Esophagus muscularis mucosa (tissue), 4 donors: Measurements from ENCODE around the gene NAA40. TPM values are rescaled to one million over a fixed set of nuclear protein-coding genes. Genes with fewer than 3 reads are reported as not detected.

Source experiments
- DNase-seq: peaks from one replicate; pipeline ENCODE4 v3.0.0-alpha.2; 2017; ENCODE audit errors: extremely low spot score
- H3K27ac ChIP-seq, 4 donors: fragments of 200-600 bp; sonication (generic); replicated peaks in 1 of 4; 1 replicate in 3 of 4; 2 replicates in 1 of 4; pipeline ENCODE4 v1.5.1; 2016 to 2019; ENCODE audit warnings: mild to moderate bottlenecking in 1 of 4
- H3K27me3 ChIP-seq, 4 donors: fragments of 200-600 bp; sonication (generic); one replicate each; pipeline versions ENCODE4 v1.5.1 to v1.6.0; 2016 to 2019
- H3K36me3 ChIP-seq, 4 donors: fragments of 200-600 bp; sonication (generic); one replicate each; pipeline ENCODE4 v1.5.1; 2016 to 2019
- H3K4me1 ChIP-seq, 4 donors: fragments of 200-600 bp; sonication (generic); one replicate each; pipeline ENCODE4 v1.5.1; 2016 to 2019
- H3K4me3 ChIP-seq, 4 donors: fragments of 200-600 bp; sonication (generic); 1 replicate in 2 of 4; 2 replicates in 2 of 4; pipeline ENCODE4 v1.5.1; 2016 to 2019; ENCODE audit warnings: mild to moderate bottlenecking in 4 of 4, moderate library complexity in 1 of 4
- H3K9me3 ChIP-seq, 4 donors: fragments of 200-600 bp; sonication (generic); 1 replicate in 3 of 4; 2 replicates in 1 of 4; pipeline ENCODE4 v1.5.1; 2016 to 2019
- EP300 ChIP-seq: sonication (generic); formaldehyde crosslinking; IDR thresholded peaks from one replicate; pipeline ENCODE4 v1.6.1; 2017; ENCODE audit warnings: antibody characterized with exemption
- POLR2A ChIP-seq: fragments of 450-650 bp; IDR thresholded peaks from one replicate; pipeline ENCODE4 v1.6.1; 2017; ENCODE audit warnings: antibody characterized with exemption, moderate library complexity, mild to moderate bottlenecking, low read depth
- POLR2AphosphoS5 ChIP-seq, 2 donors: sonication (generic); formaldehyde crosslinking; IDR thresholded peaks; one replicate each; pipeline ENCODE4 v1.6.1; 2017; ENCODE audit warnings: antibody characterized with exemption in 2 of 2
- WGBS: methylation state at CpG from one replicate; pipeline ENCODE4 v1.1.5; 2018; 5-methylcytosine and 5-hydroxymethylcytosine counted together
- intact Hi-C: fragments of 100-400 bp; cut with DNase I; formaldehyde crosslinking; loops from one replicate; pipeline ENCODE4 v1.15.1; 2023
- total RNA-seq, 4 donors: library from RNA; depleted of rRNA; stranded (reverse); fragments of >200 nt; gene quantifications; one replicate each; pipeline versions ENCODE4 v1.1.0 to v1.2.1, GENCODE V29; 2016
- TF ChIP-seq, protein P1 (sequence below), 3 experiments: fragments of 200-600 bp in 2 of 3; fragments of 450-650 bp in 1 of 3; sonication (generic) in 2 of 3; IDR thresholded peaks; one replicate each; pipeline ENCODE4 v1.5.1; 2017 to 2019; ENCODE audit warnings: antibody characterized with exemption in 3 of 3, mild to moderate bottlenecking in 2 of 3, moderate library complexity in 1 of 3

NAA40 gene
- total RNA-seq, 4 donors from 2014 or later: 3.8 to 8.8 (median 8.0) TPM

DNA sequence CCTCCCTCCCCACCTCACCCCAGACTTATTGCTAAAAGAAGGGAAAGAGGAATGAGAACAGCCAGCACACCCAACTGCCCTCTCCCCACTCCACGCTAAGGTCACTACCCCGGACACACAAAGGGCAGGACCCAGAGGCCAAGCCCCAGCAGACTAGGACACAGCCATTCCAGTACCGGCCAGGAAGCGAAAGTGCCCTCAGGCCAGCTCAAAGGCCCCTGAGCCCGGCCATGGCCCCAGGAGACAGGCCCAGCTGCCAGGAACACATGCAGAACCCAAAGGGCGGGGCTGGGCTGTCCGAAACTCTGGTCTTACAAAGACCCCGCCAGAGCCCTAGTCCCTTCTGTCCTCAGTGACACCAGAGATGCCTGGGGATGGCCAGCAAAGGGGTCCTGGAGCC, 27.4 kb upstream of the NAA40 start:
- Histone ChIP-seq H3K9me3 (no peaks in the 10 kb centered on the region), H3K4me3 (no peak overlapping the region), H3K4me1 (peaks cover 24 to 56% (median 41%) of the 10 kb centered on the region in 4 donors), H3K27me3 (no peaks in the 10 kb centered on the region), H3K36me3 (peaks cover 5 to 39% (median 38%) of the 10 kb centered on the region in 4 donors), H3K27ac (no peak overlapping the region)
- TF ChIP-seq, protein P1, sequence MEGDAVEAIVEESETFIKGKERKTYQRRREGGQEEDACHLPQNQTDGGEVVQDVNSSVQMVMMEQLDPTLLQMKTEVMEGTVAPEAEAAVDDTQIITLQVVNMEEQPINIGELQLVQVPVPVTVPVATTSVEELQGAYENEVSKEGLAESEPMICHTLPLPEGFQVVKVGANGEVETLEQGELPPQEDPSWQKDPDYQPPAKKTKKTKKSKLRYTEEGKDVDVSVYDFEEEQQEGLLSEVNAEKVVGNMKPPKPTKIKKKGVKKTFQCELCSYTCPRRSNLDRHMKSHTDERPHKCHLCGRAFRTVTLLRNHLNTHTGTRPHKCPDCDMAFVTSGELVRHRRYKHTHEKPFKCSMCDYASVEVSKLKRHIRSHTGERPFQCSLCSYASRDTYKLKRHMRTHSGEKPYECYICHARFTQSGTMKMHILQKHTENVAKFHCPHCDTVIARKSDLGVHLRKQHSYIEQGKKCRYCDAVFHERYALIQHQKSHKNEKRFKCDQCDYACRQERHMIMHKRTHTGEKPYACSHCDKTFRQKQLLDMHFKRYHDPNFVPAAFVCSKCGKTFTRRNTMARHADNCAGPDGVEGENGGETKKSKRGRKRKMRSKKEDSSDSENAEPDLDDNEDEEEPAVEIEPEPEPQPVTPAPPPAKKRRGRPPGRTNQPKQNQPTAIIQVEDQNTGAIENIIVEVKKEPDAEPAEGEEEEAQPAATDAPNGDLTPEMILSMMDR (IDR thresholded peaks at IDR 0.05): no peak
- no peak for TF ChIP-seq POLR2AphosphoS5 (IDR thresholded peaks at IDR 0.05)
- no peak for TF ChIP-seq EP300
- no peak for TF ChIP-seq POLR2A
- WGBS: 91% methylated on average over 5 of the region's 8 CpGs
- intact Hi-C loops: no loop called here
- no peak for DNase-seq

DNA sequence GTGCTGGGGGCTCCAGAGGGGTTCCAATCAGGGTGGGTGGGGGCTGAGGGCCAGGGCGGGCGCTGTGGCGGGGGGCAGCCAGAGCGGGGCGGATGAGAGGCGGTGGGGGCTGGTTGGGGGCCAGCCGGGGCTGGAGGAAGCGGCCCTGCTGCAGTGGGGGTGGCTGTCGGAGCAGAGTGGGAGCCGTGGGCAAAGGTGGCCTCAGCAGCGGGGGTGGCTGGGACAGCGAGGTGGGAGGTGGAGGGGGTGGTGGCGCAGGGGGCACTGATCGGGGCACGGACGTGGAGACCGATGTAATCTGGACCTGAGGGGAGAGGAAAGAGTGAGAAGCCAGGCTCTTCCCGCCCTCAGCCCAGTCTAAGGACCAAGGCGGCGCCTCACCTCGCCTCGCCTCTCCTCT, 26.9 kb upstream of the NAA40 start:
- intact Hi-C loops: no loop called here
- H3K27me3 ChIP-seq: no peaks in the 10 kb centered on the region
- 87% methylated on average over 21 of the region's 22 CpGs for WGBS
- no peaks in the 10 kb centered on the region for H3K9me3 ChIP-seq
- no peak overlapping the region for H3K4me3 ChIP-seq
- peaks cover 5 to 35% (median 34%) of the 10 kb centered on the region in 4 donors for H3K36me3 ChIP-seq
- H3K27ac ChIP-seq: no peak overlapping the region
- no peak for DNase-seq
- H3K4me1 ChIP-seq: peaks cover 27 to 58% (median 45%) of the 10 kb centered on the region in 4 donors
- TF ChIP-seq, protein P1 (IDR thresholded peaks at IDR 0.05): no peak
- TF ChIP-seq POLR2A (no peak), POLR2AphosphoS5 (IDR thresholded peaks at IDR 0.05) (no peak), EP300 (no peak)

DNA sequence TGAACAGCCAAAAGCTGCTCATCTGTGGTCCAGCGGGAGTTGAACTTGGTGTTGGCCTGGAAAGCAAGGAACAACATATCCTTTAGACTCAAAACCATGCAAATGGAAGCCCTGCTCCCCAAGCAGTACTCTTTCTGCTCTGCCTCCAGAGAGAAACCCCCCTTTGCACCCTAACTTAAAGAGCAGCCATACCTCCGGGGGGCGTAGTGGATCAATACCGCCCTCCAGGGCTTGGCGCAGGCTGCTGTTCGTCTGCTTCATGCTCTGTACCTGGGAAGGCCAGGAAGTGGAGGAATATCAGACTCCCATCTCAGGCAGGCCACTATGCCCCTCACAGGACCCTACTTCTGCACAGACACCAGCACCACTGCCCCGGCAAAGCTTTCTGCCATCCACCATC, 26.1 kb upstream of the NAA40 start:
- peaks cover 33 to 58% (median 49%) of the 10 kb centered on the region in 4 donors for H3K4me1 ChIP-seq
- WGBS: 86% methylated on average over 7 of the region's 7 CpGs
- intact Hi-C loops: no loop called here

DNA sequence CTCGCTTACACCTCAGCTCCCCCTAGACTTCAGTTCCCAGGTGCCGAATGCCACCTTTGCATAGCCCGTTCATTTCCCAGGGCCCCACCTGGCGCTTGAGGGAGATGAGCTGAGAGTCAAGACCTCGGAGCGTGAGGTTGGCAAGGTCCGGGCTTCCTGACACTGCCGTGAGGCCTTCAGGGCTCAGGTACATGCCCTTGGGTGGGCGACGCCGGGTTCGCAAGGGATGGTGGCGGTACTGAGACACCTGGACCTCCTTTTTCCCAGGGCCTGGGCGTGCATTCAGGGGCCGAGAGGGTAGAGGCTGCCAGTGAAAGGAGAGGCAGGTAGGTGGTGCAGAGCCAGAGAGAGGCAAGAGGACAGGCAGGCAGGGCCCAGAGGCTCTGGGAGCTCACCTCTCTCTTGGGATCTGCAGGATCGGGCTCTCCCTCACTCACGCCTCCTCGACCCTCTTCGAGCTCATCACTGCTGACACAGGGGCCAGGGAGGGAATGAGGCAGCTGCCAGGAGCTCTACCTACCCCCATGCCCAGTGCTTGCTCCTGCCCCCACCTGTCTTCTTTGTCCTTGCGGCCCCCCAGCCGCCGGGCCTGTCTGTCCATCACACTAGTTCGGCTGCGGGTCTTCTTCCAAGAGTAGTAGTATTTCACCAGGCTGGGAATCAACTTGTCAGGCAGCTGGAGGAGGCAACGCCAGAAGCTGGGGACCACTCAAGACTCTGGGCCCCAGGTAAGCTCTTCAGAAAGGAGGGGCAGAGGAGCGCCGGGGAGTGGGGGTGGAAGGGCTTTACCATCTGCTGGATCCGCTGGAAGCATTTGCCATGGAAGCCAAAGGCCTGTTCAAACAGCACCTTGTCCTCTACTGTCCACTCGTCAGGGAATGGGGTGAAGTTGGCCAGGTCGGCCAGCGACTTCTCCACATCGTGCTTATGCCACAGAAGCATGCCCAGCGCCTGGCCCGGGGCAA, 24.7 kb upstream of the NAA40 start:
- intact Hi-C loops: no loop called here
- 91% methylated on average over 28 of the region's 34 CpGs for WGBS
- TF ChIP-seq POLR2AphosphoS5 (IDR thresholded peaks at IDR 0.05) (no peak), POLR2A (no peak), EP300 (no peak)
- TF ChIP-seq, protein P1 (IDR thresholded peaks at IDR 0.05): no peak
- H3K27me3 ChIP-seq: no peaks in the 10 kb centered on the region
- no peak for DNase-seq
- peaks cover 39 to 58% (median 49%) of the 10 kb centered on the region in 4 donors for H3K4me1 ChIP-seq
- H3K9me3 ChIP-seq: no peaks in the 10 kb centered on the region
- H3K4me3 ChIP-seq: no peak overlapping the region
- H3K36me3 ChIP-seq: peaks cover 0 to 12% (median 11%) of the 10 kb centered on the region in 4 donors
- no peak overlapping the region for H3K27ac ChIP-seq

More for the DNA sequence above, 26.1 kb upstream of the NAA40 start:
- Histone ChIP-seq H3K9me3 (no peaks in the 10 kb centered on the region), H3K4me3 (no peak overlapping the region), H3K27ac (no peak overlapping the region), H3K27me3 (no peaks in the 10 kb centered on the region), H3K36me3 (peaks cover 3 to 27% (median 25%) of the 10 kb centered on the region in 4 donors)
- TF ChIP-seq, protein P1 (IDR thresholded peaks at IDR 0.05): no peak
- TF ChIP-seq EP300 (no peak), POLR2A (no peak), POLR2AphosphoS5 (IDR thresholded peaks at IDR 0.05) (no peak)
- no peak for DNase-seq
